Spleen (tissue), 11 donors: ENCODE results near the gene EVI2B. TPM values are rescaled to one million over a fixed set of nuclear protein-coding genes. Genes with fewer than 3 reads are reported as not detected.

Experiments used
- DNase-seq: peaks from one replicate; pipeline ENCODE4 v3.0.0-alpha.2; 2020
- H3K27ac ChIP-seq, 8 donors: fragments of 200-600 bp; sonication (generic) in 7 of 8; 1 replicate in 4 of 8; 2 replicates in 4 of 8; pipeline versions ENCODE4 v1.5.0 to v1.8.0; 2016 to 2021; ENCODE audit warnings: inconsistent platforms in 4 of 8, mild to moderate bottlenecking in 4 of 8, moderate library complexity in 1 of 8
- H3K27me3 ChIP-seq, 7 donors: fragments of 200-600 bp; sonication (generic) in 6 of 7; replicated peaks in 1 of 7; 1 replicate in 4 of 7; 2 replicates in 3 of 7; pipeline versions ENCODE4 v1.5.0 to v1.8.0; 2016 to 2021; ENCODE audit warnings: inconsistent platforms in 3 of 7, mild to moderate bottlenecking in 1 of 7
- H3K36me3 ChIP-seq, 6 donors: fragments of 200-600 bp; sonication (generic) in 5 of 6; 1 replicate in 4 of 6; 2 replicates in 2 of 6; pipeline versions ENCODE4 v1.5.0 to v1.8.0; 2016 to 2021; ENCODE audit warnings: inconsistent platforms in 2 of 6
- H3K4me1 ChIP-seq, 6 donors: fragments of 200-600 bp; sonication (generic) in 5 of 6; 1 replicate in 3 of 6; 2 replicates in 3 of 6; pipeline versions ENCODE4 v1.5.0 to v1.8.0; 2016 to 2021; ENCODE audit warnings: inconsistent platforms in 3 of 6
- H3K4me3 ChIP-seq, 8 donors: fragments of 200-600 bp; sonication (generic) in 7 of 8; 1 replicate in 4 of 8; 2 replicates in 4 of 8; pipeline versions ENCODE4 v1.5.0 to v1.8.0; 2016 to 2021; ENCODE audit warnings: inconsistent platforms in 4 of 8, mild to moderate bottlenecking in 4 of 8, moderate library complexity in 2 of 8
- H3K9me3 ChIP-seq, 8 donors: fragments of 200-600 bp; sonication (generic) in 7 of 8; 1 replicate in 4 of 8; 2 replicates in 4 of 8; pipeline versions ENCODE4 v1.5.0 to v1.8.0; 2016 to 2021; ENCODE audit warnings: inconsistent platforms in 4 of 8
- POLR2A ChIP-seq, 3 donors: fragments of 450-650 bp; IDR thresholded peaks; one replicate each; pipeline ENCODE4 v1.5.1; 2017; ENCODE audit warnings: antibody characterized with exemption in 3 of 3, mild to moderate bottlenecking in 1 of 3
- POLR2AphosphoS5 ChIP-seq, 3 donors: sonication (generic); formaldehyde crosslinking; IDR thresholded peaks; one replicate each; pipeline ENCODE4 v1.5.1; 2017; ENCODE audit warnings: antibody characterized with exemption in 3 of 3
- WGBS, 5 donors: extraction: QIAGEN DNeasy Blood & Tissue Kit in 3 of 5; methylation state at CpG; one replicate each; pipeline versions ENCODE4 v1.1.5 to v1.1.7; 2013 to 2018; 5-methylcytosine and 5-hydroxymethylcytosine counted together
- intact Hi-C: fragments of 100-400 bp; cut with DNase I; formaldehyde crosslinking; loops from one replicate; pipeline ENCODE4 v1.15.0; 2023; ENCODE audit warnings: low total_unique reads
- polyA plus RNA-seq, 3 donors: library from polyadenylated mRNA; stranded (reverse); fragments of 200-250 nt; gene quantifications; one replicate each; pipeline ENCODE4 v1.2.1, GENCODE V29; 2013
- total RNA-seq, 7 donors: library from RNA; depleted of rRNA in 3 of 7; stranded (reverse); fragments of >200 nt in 3 of 7; fragmentation: NEBNext Ultra II Directional in 4 of 7; extraction: Animal tissue kit (Norgen Biotek cat#: 25700) in 4 of 7; gene quantifications; one replicate each; pipeline versions ENCODE4 v1.1.0 to v1.2.1, GENCODE V29; 2016 to 2021
- TF ChIP-seq, protein P1 (sequence below), 11 experiments: fragments of 200-600 bp in 7 of 11; fragments of 450-650 bp in 4 of 11; sonication (generic) in 4 of 11; IDR thresholded peaks in 8 of 11; conservative IDR thresholded peaks in 3 of 11; 1 replicate in 7 of 11; 2 replicates in 4 of 11; pipeline versions ENCODE4 v1.4.0 to v1.8.0; 2016 to 2021; ENCODE audit warnings: antibody characterized with exemption in 11 of 11, inconsistent platforms in 4 of 11, mild to moderate bottlenecking in 1 of 11
- donor health status: healthy with polysubstance abuse.
- donor health status: DM: no; HTN: no; CAD: no; lungs with moderate emphysema.
- donor health status: DM: no; HTN: no; CAD: no.
- donor health status: Bipolar disorder and iron deficiency.
- donor health status: healthy.
- donor health status: DM: no; HTN: no; CAD: no.
- donor health status: DM: yes; HTN: yes; CAD: no.

Gene EVI2B
- total and polyA plus RNA-seq, 10 donors: 109 to 220 (median 138) TPM

- no peak for DNase-seq
- WGBS, 5 donors: 59 to 77% (median 74%) methylated on average over 4 of the region's 4 CpGs
- intact Hi-C loops: no loop called here
- Histone ChIP-seq H3K27ac (peak overlapping the region; percentile 20 to 94 (median 91)), H3K9me3 (no peaks in the 10 kb centered on the region), H3K4me3 (peak overlapping the region in 2 of 8 donors; percentile 28 to 70), H3K27me3 (no peaks in the 10 kb centered on the region), H3K36me3 (peaks cover 0 to 20% (median 6%) of the 10 kb centered on the region in 6 donors), H3K4me1 (peaks cover 3 to 59% (median 19%) of the 10 kb centered on the region in 6 donors)
- no peak for TF ChIP-seq POLR2A (IDR thresholded peaks at IDR 0.05)
- TF ChIP-seq, protein P1, sequence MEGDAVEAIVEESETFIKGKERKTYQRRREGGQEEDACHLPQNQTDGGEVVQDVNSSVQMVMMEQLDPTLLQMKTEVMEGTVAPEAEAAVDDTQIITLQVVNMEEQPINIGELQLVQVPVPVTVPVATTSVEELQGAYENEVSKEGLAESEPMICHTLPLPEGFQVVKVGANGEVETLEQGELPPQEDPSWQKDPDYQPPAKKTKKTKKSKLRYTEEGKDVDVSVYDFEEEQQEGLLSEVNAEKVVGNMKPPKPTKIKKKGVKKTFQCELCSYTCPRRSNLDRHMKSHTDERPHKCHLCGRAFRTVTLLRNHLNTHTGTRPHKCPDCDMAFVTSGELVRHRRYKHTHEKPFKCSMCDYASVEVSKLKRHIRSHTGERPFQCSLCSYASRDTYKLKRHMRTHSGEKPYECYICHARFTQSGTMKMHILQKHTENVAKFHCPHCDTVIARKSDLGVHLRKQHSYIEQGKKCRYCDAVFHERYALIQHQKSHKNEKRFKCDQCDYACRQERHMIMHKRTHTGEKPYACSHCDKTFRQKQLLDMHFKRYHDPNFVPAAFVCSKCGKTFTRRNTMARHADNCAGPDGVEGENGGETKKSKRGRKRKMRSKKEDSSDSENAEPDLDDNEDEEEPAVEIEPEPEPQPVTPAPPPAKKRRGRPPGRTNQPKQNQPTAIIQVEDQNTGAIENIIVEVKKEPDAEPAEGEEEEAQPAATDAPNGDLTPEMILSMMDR (IDR thresholded peaks at IDR 0.05 in 8 of 11, conservative IDR thresholded peaks at IDR 0.05 in 3 of 11): no peak
- no peak for TF ChIP-seq POLR2AphosphoS5 (IDR thresholded peaks at IDR 0.05)
These were observed 8.1 kb upstream of the EVI2B start for GRCh38 chr17:31321966-31322365.

GRCh38 chr17:31321481-31321880 lies 7.6 kb upstream of the EVI2B start, which contains the start of gene EVI2A:
Gene EVI2A (minus strand): TSS chr17:31321622. CDS start chr17:31319013, 2,609 bp downstream.
- H3K27ac ChIP-seq: peak within 1 kb of the TSS; percentile 66 to 94 (median 91)
- H3K4me1 ChIP-seq: peaks cover 3 to 64% (median 24%) of the 10 kb centered on the region in 6 donors
- intact Hi-C loops: no loop called here
- peak within 1 kb of the TSS; percentile 22 to 70 (median 36) for H3K4me3 ChIP-seq
- no peaks in the 10 kb centered on the region for H3K9me3 ChIP-seq
- TF ChIP-seq POLR2A (IDR thresholded peaks at IDR 0.05) (peak in 2 of 3 donors; percentile 8 to 14), POLR2AphosphoS5 (IDR thresholded peaks at IDR 0.05) (peak in 1 of 3 donors; percentile 62)
- TF ChIP-seq, protein P1 (IDR thresholded peaks at IDR 0.05 in 8 of 11, conservative IDR thresholded peaks at IDR 0.05 in 3 of 11): peak in 1 of 11 experiments; percentile 9
- peak; percentile 80 for DNase-seq
- H3K36me3 ChIP-seq: peaks cover 0 to 15% (median 5%) of the 10 kb centered on the region in 6 donors
- no peaks in the 10 kb centered on the region for H3K27me3 ChIP-seq
- 20 to 34% (median 26%) methylated on average over 3 of the region's 3 CpGs for WGBS, 5 donors

DNA sequence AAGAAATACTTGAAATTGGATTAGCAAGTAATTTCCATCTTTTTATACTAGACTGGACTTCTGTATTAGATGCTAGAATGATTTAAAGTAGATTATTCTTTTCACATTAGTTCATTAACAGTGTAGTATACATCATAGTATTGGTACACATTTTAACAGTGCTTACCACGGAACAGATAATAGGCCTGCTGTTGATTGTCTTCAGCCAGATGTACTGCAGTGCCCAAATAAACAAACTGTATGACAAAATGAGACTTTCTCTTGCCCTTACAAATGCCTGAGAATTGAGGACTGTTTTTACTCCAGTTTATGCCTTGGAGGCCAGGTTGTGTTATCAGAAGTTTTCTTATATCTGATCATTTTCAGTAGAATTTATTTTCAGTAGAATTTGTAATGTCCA lies 6.9 kb upstream of the EVI2B start:
- intact Hi-C loops: no loop called here
- DNase-seq: no peak
- peaks cover 3 to 71% (median 31%) of the 10 kb centered on the region in 6 donors for H3K4me1 ChIP-seq
- TF ChIP-seq, protein P1 (IDR thresholded peaks at IDR 0.05 in 8 of 11, conservative IDR thresholded peaks at IDR 0.05 in 3 of 11): no peak
- TF ChIP-seq POLR2A (IDR thresholded peaks at IDR 0.05) (no peak), POLR2AphosphoS5 (IDR thresholded peaks at IDR 0.05) (no peak)
- peaks cover 0 to 8% (median 1%) of the 10 kb centered on the region in 6 donors for H3K36me3 ChIP-seq
- H3K4me3 ChIP-seq: peak overlapping the region; percentile 22 to 70 (median 36)
- 16 to 37% (median 24%) methylated on average over 1 of the region's 1 CpG for WGBS, 5 donors
- H3K27me3 ChIP-seq: no peaks in the 10 kb centered on the region
- H3K9me3 ChIP-seq: no peaks in the 10 kb centered on the region
- H3K27ac ChIP-seq: peak overlapping the region; percentile 66 to 94 (median 91)

- Histone ChIP-seq H3K4me1 (peaks cover 7 to 76% (median 36%) of the 10 kb centered on the region in 6 donors), H3K36me3 (peaks cover 0 to 6% (median 0%) of the 10 kb centered on the region in 6 donors), H3K9me3 (no peaks in the 10 kb centered on the region), H3K27ac (peak overlapping the region; percentile 66 to 94 (median 91)), H3K4me3 (peak overlapping the region; percentile 22 to 70 (median 36)), H3K27me3 (no peaks in the 10 kb centered on the region)
- intact Hi-C loops: no loop called here
- WGBS, 5 donors: 31 to 51% (median 39%) methylated on average over 2 of the region's 2 CpGs
- TF ChIP-seq POLR2AphosphoS5 (IDR thresholded peaks at IDR 0.05) (no peak), POLR2A (IDR thresholded peaks at IDR 0.05) (no peak)
- TF ChIP-seq, protein P1 (IDR thresholded peaks at IDR 0.05 in 8 of 11, conservative IDR thresholded peaks at IDR 0.05 in 3 of 11): no peak
- DNase-seq: no peak
These were observed 6.4 kb upstream of the EVI2B start for GRCh38 chr17:31320241-31320640.
